IPS-15b (cell line): ENCODE measurements around the gene MEIS3.

Source experiments
- H3K27me3 ChIP-seq: one replicate; pipeline ENCODE4 v1.6.1; 2013; ENCODE audit warnings: low read length; ENCODE audit not compliant: control insufficient read depth, insufficient read depth
- H3K36me3 ChIP-seq: one replicate; pipeline ENCODE4 v1.6.1; 2013; ENCODE audit warnings: low read length; ENCODE audit not compliant: control insufficient read depth, insufficient read depth
- H3K4me1 ChIP-seq: one replicate; pipeline ENCODE4 v1.6.1; 2013; ENCODE audit warnings: mild to moderate bottlenecking, low read length; ENCODE audit not compliant: control insufficient read depth, insufficient read depth
- H3K4me3 ChIP-seq: one replicate; pipeline ENCODE4 v1.5.1; 2013; ENCODE audit warnings: low read depth, low read length
- H3K9ac ChIP-seq: one replicate; pipeline ENCODE4 v1.6.1; 2013; ENCODE audit warnings: low read depth, mild to moderate bottlenecking, low read length
- H3K9me3 ChIP-seq: one replicate; pipeline ENCODE4 v1.6.1; 2013; ENCODE audit warnings: mild to moderate bottlenecking, low read length; ENCODE audit not compliant: control insufficient read depth, insufficient read depth

Gene MEIS3

GRCh38 chr19:47419030-47419783, at the start of gene MEIS3:
Gene MEIS3 (minus strand): TSS chr19:47419527. CDS start chr19:47419081, 446 bp downstream.
- Histone ChIP-seq H3K9ac (no peak within 1 kb of the TSS), H3K4me3 (peak within 1 kb of the TSS; percentile 58), H3K9me3 (no peaks in the 10 kb centered on the region), H3K36me3 (peaks cover 4% of the 10 kb centered on the region), H3K27me3 (peaks cover 75% of the 10 kb centered on the region), H3K4me1 (peaks cover 14% of the 10 kb centered on the region)

- peaks cover 18% of the 10 kb centered on the region for H3K4me1 ChIP-seq
- H3K4me3 ChIP-seq = no peak overlapping the region
- H3K9ac ChIP-seq = no peak overlapping the region
- H3K36me3 ChIP-seq = peaks cover 4% of the 10 kb centered on the region
- H3K9me3 ChIP-seq = no peaks in the 10 kb centered on the region
- no peaks in the 10 kb centered on the region for H3K27me3 ChIP-seq
These were observed 48.6 kb upstream of the MEIS3 start for GRCh38 chr19:47467914-47468313.

GRCh38 chr19:47465957-47466356, 46.6 kb upstream of the MEIS3 start:
- Histone ChIP-seq H3K4me3 (no peak overlapping the region), H3K9ac (no peak overlapping the region), H3K4me1 (peaks cover 18% of the 10 kb centered on the region), H3K36me3 (peaks cover 4% of the 10 kb centered on the region), H3K9me3 (no peaks in the 10 kb centered on the region), H3K27me3 (no peaks in the 10 kb centered on the region)

GRCh38 chr19:47464675-47465419, 45.5 kb upstream of the MEIS3 start:
- H3K36me3 ChIP-seq = peaks cover 4% of the 10 kb centered on the region
- no peaks in the 10 kb centered on the region for H3K27me3 ChIP-seq
- H3K9ac ChIP-seq = no peak overlapping the region
- peaks cover 12% of the 10 kb centered on the region for H3K4me1 ChIP-seq
- no peaks in the 10 kb centered on the region for H3K9me3 ChIP-seq
- H3K4me3 ChIP-seq = no peak overlapping the region

- H3K36me3 ChIP-seq = peaks cover 4% of the 10 kb centered on the region
- H3K9ac ChIP-seq = no peak overlapping the region
- peaks cover 5% of the 10 kb centered on the region for H3K4me1 ChIP-seq
- peaks cover 17% of the 10 kb centered on the region for H3K27me3 ChIP-seq
- H3K4me3 ChIP-seq = no peak overlapping the region
- H3K9me3 ChIP-seq = no peaks in the 10 kb centered on the region
These were observed 42.5 kb upstream of the MEIS3 start for GRCh38 chr19:47461876-47462275.

GRCh38 chr19:47459477-47459876, 40.1 kb upstream of the MEIS3 start:
- Histone ChIP-seq H3K4me1 (no peaks in the 10 kb centered on the region), H3K9me3 (no peaks in the 10 kb centered on the region), H3K9ac (no peak overlapping the region), H3K4me3 (no peak overlapping the region), H3K27me3 (peaks cover 20% of the 10 kb centered on the region), H3K36me3 (no peaks in the 10 kb centered on the region)

- H3K4me1 ChIP-seq = no peaks in the 10 kb centered on the region
- no peak overlapping the region for H3K9ac ChIP-seq
- no peak overlapping the region for H3K4me3 ChIP-seq
- H3K9me3 ChIP-seq = no peaks in the 10 kb centered on the region
- H3K36me3 ChIP-seq = no peaks in the 10 kb centered on the region
- H3K27me3 ChIP-seq = peaks cover 20% of the 10 kb centered on the region
These were observed 39.3 kb upstream of the MEIS3 start for GRCh38 chr19:47458672-47459071.

- H3K27me3 ChIP-seq = peaks cover 20% of the 10 kb centered on the region
- H3K4me3 ChIP-seq = peak overlapping the region; percentile 39
These were observed 37.6 kb upstream of the MEIS3 start for GRCh38 chr19:47456721-47457474.

GRCh38 chr19:47450478-47450877, 31.2 kb upstream of the MEIS3 start:
- Histone ChIP-seq H3K36me3 (peaks cover 3% of the 10 kb centered on the region), H3K4me1 (peaks cover 9% of the 10 kb centered on the region), H3K4me3 (no peak overlapping the region), H3K27me3 (peaks cover 5% of the 10 kb centered on the region), H3K9ac (no peak overlapping the region), H3K9me3 (no peaks in the 10 kb centered on the region)

More at GRCh38 chr19:47456721-47457474, 37.6 kb upstream of the MEIS3 start:
- H3K4me1 ChIP-seq = no peaks in the 10 kb centered on the region
- H3K9ac ChIP-seq = no peak overlapping the region
- H3K36me3 ChIP-seq = peaks cover 3% of the 10 kb centered on the region
- no peaks in the 10 kb centered on the region for H3K9me3 ChIP-seq

GRCh38 chr19:47448360-47448727, 29.0 kb upstream of the MEIS3 start:
- Histone ChIP-seq H3K27me3 (peaks cover 5% of the 10 kb centered on the region), H3K36me3 (peaks cover under 1% of the 10 kb centered on the region), H3K4me3 (peak overlapping the region; percentile 64), H3K4me1 (peaks cover 9% of the 10 kb centered on the region), H3K9me3 (no peaks in the 10 kb centered on the region), H3K9ac (peak overlapping the region; percentile 60)

- Histone ChIP-seq H3K27me3 (peaks cover 5% of the 10 kb centered on the region), H3K36me3 (no peaks in the 10 kb centered on the region), H3K4me1 (peaks cover 9% of the 10 kb centered on the region), H3K9ac (no peak overlapping the region), H3K9me3 (no peaks in the 10 kb centered on the region), H3K4me3 (peak overlapping the region; percentile 77)
These were observed 28.4 kb upstream of the MEIS3 start for GRCh38 chr19:47447470-47448359.
